Measurements from ENCODE around the gene TNK2.
A peak's percentile ranks its signal among the peaks of the same experiment; 100 is the strongest.
"Not testable (repeated sequence)": the region's sequence is repeated elsewhere in the genome, so short reads cannot be mapped to it uniquely, and the experiment has no call there.

The TNK2 gene

DNA sequence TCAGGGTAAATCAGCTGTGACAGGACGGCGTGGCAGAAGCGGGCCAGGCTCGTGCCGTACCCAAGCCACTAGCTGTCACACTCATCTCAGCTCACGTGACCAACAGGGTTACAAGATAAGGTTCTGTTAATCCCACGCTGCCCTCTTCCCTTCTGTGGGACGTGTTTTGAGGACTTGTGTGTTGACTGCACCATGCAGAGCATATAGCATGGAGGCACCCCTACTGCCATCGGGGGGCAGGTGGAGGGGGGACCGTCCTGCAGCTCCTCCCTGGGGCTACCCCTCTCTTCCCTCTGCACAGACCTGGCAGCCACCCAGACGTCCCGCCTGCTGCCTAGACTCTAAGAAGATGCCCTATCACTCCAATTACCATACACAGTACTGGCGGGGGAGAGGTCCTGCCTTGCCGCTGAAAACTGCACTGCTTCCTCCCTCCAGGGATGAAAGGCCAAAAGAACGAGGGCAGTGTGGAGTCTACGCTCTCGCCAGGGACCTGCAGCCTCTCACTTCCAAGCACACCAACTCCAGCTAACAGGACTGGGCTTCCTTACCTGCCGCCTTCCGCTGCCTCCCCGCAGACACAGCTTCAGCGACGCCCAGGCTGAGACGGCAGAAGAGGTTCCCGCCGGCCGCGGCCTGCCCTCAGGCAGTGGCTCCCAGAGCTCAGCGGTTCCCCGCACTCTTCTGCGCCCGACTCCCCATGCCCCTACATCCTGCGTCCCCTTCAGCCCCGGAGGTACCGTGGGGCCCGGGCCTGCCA is at the start of gene TNK2:
TSS of gene TNK2 (minus strand) at position 618 of the 760 bp plus-strand sequence. CDS start 19,963 bp downstream, outside the sequence.
- peak; percentile 85 for DNase-seq

DNA sequence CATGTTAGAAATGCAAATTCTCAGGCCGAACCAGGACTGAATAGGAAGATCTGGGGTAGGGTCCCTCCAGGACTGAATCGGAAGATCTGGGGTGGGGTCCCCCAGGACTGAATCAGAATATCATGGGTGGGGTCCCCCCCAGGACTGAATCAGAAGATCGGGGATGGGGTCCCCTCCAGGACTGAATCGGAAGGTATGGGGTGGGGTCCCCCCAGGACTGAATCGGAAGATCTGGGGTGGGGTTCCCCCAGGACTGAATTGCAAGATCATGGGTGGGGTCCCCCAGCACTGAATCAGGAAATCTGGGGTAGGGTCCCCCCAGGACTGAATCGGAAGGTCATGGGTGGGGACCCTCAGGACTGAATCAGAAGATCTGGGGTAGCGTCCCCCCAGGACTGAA is 48.2 kb upstream of the TNK2 start:
- DNase-seq: no peak

DNA sequence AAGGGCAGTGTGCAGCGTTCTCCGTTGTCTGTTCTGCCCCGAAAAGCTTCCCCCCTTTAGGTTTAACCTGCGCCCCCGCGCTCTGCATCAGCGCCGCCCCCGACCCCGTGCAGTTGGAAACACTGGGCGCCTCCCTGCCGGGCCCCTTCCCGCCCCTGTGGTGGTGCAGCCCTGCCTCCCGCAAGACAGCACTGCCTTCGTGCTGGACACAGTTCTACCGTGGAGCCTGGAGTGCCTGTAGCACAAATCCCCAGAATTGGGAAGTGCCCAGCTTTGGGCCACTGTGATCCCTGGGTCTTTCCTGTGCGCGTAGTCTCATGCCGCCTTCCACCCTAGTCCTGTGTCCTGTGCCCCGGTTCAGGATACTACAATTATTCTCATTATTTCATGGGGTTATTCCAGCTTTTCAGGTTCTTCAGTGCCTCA is 47.1 kb upstream of the TNK2 start:
- DNase-seq: peak; percentile 10

DNA sequence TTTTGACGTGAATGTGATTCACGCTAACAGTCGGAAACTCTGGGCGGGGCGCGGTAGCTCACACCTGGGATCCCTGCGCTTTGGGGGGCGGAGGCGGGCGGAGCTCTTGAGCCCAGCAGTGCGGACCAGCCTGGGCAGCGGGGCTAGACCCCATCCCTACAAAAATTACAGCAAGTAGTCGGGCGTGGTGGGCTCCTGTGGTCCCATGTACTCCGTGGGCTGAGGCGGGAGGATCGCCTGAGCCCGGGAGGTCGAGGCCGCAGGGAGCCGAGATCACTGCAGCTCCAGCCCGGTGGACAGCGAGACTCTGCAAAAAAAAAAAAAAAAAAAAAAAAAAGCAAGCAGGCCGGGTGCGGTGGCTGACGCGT is 46.4 kb upstream of the TNK2 start:
- not testable (repeated sequence) for DNase-seq

DNA sequence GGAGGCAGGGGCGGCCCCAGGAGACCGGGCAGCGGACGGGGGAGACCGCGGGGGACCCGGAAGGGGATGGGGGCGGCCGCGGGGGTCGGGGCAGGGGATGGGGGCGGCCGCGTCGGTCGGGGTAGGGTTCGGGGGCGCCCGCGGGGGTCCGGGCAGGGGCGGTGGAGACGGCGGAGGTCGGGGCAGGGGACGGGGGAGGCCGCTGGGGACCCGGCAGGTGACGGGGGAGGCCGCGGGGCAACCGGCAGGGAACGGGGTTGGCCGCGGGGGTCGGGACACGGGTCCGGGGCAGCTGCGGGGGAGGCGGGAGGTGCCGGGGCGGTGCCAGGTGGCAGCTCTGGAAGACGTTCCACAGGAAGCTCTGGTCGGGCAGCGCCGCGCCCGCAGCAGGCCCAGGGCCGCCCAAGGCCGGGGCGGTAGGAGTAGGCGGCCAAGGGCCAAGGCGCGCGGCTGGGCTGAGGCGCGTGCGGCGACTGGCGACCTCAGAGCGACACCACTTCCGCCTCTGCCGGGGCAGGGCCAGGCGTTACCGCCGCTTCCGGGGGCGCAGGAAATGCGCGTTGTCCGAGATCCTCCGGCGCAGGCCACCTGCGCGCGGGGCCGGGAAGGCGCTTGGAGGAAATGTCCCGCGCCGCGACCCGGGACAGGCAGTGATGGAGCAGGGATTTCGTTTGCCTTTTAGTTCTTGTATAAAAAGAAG is 45.9 kb upstream of the TNK2 start:
- DNase-seq: peak; percentile 90

DNA sequence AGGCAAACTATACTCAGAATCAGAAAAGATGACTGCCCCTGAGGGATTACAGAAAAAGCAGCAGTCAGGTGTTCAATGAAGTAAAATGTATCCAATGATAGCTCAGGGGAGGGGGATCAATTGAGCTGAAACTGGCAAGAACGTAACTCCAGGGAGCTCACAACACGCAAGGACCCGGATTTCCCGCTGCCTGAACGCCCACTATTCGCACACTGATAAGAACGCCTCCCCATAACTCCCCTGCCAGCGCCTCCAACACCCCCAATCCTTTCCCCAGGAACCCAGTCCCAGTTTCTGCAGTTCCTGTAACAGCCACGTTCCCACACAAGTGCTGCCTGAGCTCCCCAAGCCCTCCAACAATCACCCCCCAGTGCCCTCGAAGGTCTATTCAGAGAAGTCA is 44.2 kb upstream of the TNK2 start:
- not testable (repeated sequence) for DNase-seq

DNA sequence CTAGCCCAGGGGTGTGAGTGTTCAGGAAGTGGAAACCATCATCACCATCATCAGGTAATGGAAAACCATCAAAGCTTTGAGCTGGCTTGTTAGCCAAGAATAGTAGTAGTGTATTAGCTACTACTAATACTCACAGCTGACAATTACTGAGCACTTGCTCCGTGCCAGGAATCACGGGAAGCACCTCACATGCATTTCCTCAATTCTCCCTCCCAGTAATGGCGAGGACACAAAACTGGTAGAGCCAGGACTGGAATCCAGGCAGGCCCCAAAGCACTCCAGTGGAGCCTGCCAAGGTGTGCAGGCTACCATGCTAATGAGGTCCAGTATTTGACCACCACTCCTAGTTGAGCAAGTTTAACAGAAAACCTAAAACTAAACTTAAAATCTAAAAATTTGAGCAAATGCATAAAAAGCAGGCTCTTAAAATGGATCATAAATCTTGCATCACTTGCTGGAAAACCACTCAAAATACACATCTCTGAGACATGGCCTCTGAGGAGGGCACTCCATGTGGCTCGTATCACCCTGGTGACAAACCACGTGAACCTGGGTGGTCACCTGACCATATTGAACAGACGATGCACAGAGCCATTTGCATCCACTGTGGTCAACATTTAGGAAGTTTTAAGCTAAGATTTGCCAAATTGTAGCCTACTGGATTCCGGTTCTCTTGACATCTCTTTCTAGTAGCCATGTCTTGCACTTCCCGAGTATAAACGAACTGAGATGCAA is 43.3 kb upstream of the TNK2 start:
- not testable (repeated sequence) for DNase-seq

DNA sequence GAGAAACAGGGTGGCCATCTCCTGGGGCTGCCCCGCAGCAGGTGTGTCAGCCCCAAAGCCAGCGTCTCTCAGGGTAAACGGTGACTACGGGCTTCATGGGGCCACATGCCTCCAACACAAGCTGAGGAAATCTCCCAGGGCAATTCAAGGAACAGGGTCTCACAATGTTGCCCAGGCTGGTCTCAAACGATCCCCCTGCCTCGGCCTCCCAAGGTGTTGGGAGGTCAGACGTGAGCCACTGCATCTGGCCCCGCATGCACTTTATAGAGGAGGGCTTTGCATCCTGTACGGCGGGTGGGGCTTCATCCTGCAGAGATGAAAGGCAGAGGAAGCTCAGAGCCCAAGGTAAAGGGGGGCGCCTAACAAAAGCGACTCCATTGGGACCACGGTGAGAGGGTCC is 42.4 kb upstream of the TNK2 start:
- not testable (repeated sequence) for DNase-seq

DNA sequence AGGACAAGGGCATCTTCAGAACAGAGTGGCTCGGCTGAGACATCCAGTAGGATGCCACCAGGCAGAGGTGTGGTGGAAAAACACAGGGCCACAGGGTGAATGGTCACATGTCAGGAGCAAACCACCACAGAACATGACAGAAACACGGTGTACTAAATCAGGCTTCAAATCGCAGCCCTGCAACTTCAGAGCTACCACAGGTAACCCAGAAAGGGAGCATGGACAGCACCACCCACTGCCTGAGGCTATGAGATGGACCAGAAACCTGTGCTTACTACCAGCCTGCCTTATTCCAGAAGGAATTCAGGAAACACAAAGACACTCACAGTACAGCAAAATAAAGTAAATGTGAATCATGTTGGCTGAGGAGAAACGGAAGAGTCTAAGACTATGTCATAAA is 41.8 kb upstream of the TNK2 start:
- not testable (repeated sequence) for DNase-seq

DNA sequence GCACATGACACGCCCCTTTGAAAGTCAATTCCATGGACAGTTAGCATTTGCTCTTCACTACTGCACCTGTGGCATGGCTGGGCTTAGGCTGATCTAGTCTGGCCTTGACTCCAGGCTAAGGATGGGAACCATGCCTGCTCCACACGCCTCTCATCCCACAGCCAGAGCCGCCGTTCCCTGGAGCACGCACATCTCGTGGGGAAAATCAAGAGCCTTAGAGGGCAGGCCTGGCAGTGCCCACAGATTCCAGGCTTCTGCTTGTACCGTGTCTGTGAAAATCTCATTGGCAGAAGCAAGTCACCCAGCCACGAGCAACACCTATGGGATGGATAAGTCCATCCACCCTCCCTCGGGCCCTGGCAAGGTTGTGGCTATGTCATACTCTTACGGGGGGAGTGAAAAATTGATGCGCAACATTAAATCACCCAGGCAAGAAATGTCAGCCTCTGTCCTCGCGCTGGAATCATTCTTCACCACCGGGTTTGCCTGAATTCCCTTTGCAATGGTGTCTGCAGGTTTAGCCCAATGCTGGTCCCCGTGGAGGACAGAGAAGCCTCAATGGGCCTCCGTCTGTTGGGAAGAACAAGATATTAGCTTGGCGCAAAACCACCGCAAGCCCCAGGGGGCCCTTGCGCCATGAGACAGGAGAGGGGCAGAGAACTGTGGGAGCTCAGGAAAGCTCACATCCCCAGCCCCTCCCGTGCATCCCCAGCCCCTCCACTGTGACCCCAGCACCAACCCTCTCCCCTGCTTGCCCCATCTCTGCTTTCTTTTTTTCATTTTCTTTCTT is 38.8 kb upstream of the TNK2 start:
- DNase-seq: not testable (repeated sequence)

DNA sequence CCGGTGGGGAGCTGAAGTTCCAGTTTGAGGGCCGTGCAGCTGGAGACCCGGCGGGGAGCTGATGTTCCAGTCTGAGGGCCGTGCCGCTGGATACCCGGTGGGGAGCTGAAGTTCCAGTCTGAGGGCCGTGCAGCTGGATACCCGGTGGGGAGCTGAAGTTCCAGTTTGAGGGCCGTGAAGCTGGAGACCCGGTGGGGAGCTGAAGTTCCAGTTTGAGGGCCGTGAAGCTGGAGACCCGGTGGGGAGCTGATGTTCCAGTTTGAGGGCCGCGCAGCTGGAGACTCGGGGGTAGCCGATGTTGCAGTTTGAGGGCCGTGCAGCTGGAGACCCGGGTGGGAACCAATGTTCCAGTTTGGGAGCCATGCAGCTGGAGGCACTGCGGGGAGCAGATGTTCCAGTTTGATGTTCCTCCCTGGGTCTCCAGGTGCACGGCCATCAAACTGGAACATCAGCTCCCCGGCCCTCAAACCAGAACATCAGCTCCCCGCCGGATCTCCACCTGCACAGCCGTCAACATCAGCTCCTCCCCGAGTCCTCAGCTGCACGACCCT is 33.0 kb upstream of the TNK2 start:
- DNase-seq: not testable (repeated sequence)

DNA sequence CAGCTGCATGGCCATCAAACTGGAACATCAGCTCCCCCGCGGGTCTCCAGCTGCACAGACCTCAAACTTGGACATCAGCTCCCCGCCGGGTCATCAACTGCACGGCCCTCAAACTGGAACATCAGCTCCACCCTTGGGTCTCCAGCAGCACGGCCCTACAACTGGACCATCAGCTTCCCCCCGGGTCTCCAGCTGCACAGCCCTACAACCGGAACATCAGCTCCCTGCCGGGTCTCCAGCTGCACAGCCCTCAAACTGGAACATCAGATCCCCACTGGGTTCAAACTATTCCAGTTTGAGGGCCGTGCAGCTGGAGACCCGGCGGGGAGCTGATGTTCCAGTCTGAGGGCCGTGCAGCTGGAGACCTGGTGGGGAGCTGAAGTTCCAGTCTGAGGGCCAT is 32.5 kb upstream of the TNK2 start:
- DNase-seq: not testable (repeated sequence)

DNA sequence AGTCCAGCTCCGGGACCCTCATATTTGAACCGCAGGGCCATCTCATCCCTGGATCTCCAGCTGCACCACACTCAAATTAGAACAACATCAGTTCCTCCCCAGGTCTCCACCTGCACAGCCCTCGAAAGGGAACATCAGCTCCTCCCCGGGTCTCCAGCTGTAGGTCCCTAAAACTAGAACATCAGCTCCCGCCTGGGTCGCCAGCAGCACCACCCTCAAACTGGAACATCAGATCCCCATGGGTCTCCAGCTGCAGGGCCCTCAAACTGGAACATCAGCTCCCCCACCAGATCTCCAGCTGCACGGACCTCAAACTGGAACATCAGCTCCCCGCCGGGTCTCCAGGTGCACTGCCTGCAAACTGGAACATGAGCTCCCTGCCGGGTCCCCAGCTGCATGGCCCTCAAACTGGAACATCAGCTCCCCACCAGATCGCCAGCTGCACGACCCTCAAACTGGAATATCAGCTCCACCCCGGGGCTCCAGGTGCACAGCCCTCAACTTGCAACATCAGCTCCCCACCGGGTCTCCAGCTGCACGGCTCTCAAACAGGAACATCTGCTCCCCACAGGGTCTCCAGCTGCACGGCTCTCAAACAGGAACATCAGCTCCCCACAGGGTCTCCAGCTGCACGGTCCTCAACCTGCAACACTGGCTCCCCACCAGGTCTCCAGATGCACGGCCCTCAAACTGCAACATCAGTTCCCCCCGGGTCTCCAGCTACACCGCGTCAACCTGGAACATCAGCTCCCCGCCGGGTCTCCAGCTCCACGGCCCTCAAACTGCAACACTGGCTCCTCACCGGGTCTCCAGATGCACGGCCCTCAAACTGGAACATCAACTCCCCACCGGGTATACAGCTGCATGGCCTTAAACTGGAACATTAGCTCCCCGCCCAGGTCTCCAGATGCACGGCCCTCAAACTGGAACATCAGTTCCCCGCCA is 31.4 kb upstream of the TNK2 start:
- DNase-seq: not testable (repeated sequence)

DNA sequence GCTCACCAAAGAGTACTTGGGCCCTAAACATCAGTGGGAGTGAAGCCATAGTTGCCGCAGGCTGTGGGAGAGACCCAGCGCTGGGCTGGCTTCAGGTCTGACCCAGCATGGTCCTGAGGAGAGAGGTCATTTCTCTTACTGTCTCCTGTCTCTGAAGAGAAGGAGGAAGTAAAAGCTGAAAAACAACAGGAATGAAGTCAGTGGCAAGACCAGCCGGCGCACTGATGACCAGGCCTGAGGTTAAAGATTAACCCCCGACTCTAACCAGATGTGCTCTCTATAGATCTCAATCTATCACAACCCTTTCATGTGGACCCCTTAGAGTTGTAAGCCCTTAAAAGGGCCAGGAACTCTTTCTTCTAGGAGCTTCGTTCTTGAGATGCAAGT is 24.7 kb upstream of the TNK2 start:
- not testable (repeated sequence) for DNase-seq

DNA sequence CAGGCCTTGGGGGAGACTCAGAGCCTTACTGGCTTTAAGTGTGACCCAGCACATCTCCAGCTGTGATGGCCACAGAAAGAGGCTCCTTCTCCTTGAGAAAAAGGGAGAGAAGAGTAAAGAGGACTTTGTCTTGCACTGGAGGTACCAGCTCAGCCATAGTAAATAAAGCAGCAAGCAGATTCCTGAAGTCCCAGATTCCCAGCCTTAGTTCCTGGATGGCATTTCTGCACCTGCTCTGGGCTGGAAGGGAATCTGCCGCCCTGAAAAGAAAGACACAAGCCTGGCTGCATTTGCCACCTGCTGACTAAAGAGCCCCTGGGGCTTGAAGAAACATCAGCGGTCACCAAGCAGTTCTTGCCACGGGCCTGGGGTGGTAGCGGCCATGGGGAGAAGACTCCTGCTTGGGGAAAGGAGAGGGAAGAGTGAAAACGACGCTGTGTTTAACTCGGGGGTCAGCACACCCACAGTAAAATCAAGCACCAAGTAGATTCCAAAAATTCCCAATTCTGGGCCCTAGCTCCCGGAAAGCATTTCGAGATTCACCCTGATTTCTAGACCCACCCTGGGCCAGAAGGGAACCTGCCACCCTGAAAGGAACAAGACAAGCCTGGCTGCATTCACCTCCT is 24.2 kb upstream of the TNK2 start:
- DNase-seq: no peak

DNA sequence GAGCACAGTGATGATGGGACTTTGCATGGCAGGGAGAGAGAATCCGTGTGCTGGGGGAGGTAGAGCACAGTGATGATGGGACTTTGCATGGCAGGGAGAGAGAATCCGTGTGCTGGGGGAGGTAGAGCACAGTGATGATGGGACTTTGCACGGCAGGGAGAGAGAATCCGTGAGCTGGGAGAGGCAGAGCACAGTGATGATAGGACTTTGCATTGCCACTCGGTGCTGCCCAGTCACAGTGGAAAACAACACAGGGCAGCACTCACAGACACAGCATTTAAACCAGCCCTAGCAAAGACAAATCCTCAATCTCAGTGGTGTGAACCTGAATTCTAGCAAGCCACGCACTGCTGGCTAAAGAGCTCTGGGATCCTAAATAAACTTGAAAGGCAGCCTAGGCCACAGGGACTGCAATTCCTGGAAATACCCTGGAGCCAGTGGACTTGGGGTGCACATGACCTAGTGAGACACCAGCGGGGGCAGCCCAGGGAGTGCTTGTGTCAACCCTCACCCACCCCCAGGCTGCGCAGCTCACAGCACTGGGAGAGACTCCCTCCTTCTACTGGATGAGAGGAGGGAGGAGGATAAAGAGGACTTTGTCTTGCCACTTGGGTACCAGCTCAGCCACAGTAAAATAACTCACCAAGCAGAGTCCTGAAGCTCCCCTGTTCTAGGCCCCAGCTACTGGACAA is 23.4 kb upstream of the TNK2 start:
- DNase-seq: no peak

DNA sequence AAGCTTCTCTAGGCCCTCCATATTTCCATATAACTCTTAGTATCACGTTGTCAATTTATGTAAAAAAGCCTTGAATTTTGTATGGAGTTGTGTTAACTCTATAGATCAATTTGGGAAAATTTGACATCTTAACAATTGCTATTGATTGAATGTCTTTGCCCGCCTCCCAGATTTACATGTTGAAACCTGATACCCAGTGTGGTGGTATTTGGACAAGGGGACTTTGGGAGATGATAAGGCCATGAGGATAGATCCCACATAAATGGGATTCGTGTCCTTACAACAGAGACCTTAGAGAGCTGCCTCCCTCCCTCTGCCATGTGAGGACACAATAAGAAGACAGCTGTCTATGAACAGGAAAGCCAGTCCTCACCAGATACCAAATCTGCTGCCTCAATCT is 21.1 kb upstream of the TNK2 start:
- no peak for DNase-seq

DNA sequence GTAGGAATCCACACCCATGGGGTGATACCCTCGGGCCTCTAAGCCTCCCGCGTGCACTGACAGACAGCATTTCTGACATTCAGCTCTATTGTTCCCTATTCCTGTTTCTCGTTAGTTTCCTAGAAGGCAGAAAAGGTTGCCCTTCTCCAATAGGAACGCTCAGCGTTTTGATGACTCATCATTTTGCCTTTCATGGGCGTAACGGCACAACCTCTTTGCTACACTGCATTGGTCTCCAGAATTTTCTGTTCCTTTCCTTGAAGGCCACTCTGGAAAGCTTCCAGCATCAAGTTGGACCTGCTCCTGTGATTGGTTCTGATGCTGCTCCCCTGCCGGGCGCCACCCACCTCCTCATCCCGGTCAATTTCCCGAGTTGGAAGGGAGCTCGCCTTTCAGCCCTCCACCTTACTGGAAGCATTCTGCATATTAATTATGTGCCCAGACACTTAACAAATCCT is 13.0 kb upstream of the TNK2 start:
- no peak for DNase-seq

DNA sequence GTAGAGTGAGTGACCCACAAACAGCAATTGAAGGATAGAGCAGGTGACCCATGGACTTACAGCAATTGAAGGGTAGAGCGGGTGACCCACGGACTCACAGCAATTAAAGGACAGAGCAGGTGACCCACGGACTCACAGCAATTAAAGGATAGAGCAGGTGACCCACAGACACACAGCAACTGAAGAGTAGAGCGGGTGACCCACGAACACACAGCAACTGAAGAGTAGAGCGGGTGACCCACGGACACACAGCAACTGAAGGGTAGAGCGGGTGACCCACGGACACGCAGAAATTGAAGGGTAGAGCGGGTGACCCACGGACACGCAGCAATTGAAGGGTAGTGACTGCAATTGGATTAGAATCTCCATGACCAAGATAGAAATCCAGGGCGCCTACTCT is 9.8 kb upstream of the TNK2 start:
- no peak for DNase-seq

DNA sequence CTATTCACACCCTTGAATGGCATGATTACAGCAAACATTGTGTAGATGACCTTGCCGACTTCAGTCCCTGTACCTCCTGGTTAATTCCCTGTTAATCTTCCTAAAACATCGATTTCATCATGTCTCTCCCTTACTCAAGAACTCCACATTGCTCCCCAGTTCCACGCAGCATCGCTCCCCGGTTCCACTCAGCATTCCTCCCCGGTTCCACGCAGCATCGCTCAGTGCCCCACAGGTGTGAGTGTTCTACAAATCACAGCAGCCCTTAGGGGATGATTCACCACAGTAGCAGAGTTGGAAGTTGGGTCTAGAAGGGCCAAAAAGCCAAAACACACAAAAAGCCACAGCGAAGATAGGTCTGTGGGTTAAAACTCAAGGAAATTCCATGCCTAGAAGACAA is 8.6 kb upstream of the TNK2 start:
- no peak for DNase-seq

All from retina (tissue), 1 donor.